Hepatocyte (in vitro differentiated cells): ENCODE results near the gene MTG2. TPM values are rescaled to one million over a fixed set of nuclear protein-coding genes. Genes with fewer than 3 reads are reported as not detected.

Experiments
- DNase-seq: peaks from one replicate; pipeline ENCODE4 v3.0.0-alpha.2; 2016; ENCODE audit warnings: low spot score
- H2AFZ ChIP-seq: fragments of 200-600 bp; sonication (generic); 2 replicates; pipeline ENCODE4 v1.6.0; 2016; ENCODE audit warnings: antibody characterized with exemption, mild to moderate bottlenecking
- H3K27ac ChIP-seq: fragments of 200-600 bp; sonication (generic); 2 replicates; pipeline ENCODE4 v1.5.1; 2016; ENCODE audit warnings: mild to moderate bottlenecking
- H3K27me3 ChIP-seq: fragments of 200-600 bp; sonication (generic); 2 replicates; pipeline ENCODE4 v1.6.1; 2016
- H3K36me3 ChIP-seq: fragments of 200-600 bp; sonication (generic); replicated peaks from 2 replicates; pipeline ENCODE4 v1.5.1; 2016; ENCODE audit warnings: low read depth; ENCODE audit not compliant: insufficient read depth
- H3K4me1 ChIP-seq: fragments of 200-600 bp; sonication (generic); 2 replicates; pipeline ENCODE4 v1.5.1; 2016; ENCODE audit warnings: mild to moderate bottlenecking, moderate library complexity; ENCODE audit not compliant: insufficient read depth
- H3K4me2 ChIP-seq: fragments of 200-600 bp; sonication (generic); 2 replicates; pipeline ENCODE4 v1.6.0; 2016
- H3K4me3 ChIP-seq: fragments of 200-600 bp; sonication (generic); 2 replicates; pipeline ENCODE4 v1.5.1; 2016; ENCODE audit warnings: mild to moderate bottlenecking
- H3K79me2 ChIP-seq: fragments of 200-600 bp; sonication (generic); 2 replicates; pipeline ENCODE4 v1.6.0; 2017; ENCODE audit warnings: mild to moderate bottlenecking
- H3K9me2 ChIP-seq: fragments of 200-600 bp; sonication (generic); replicated peaks from 2 replicates; pipeline ENCODE4 v1.6.0; 2017; ENCODE audit warnings: mild to moderate bottlenecking; ENCODE audit not compliant: insufficient read depth
- H3K9me3 ChIP-seq: fragments of 200-600 bp; sonication (generic); 2 replicates; pipeline ENCODE4 v1.5.1; 2016; ENCODE audit warnings: low read depth, mild to moderate bottlenecking
- H4K20me1 ChIP-seq: fragments of 200-600 bp; sonication (generic); 2 replicates; pipeline ENCODE4 v1.6.0; 2016; ENCODE audit warnings: mild to moderate bottlenecking; ENCODE audit not compliant: insufficient read depth, poor library complexity, severe bottlenecking
- EZH2 ChIP-seq: fragments of 200-600 bp; sonication (generic); IDR thresholded peaks from 2 replicates; pipeline ENCODE4 v1.6.1; 2016; ENCODE audit warnings: antibody characterized with exemption, mild to moderate bottlenecking, borderline replicate concordance
- EZH2phosphoT487 ChIP-seq: fragments of 200-600 bp; sonication (generic); IDR thresholded peaks from one replicate; pipeline ENCODE4 v1.6.1; 2018; ENCODE audit warnings: antibody characterized with exemption, mild to moderate bottlenecking, low read depth, moderate library complexity; ENCODE audit not compliant: unreplicated experiment, severe bottlenecking
- WGBS: methylation state at CpG from one replicate; pipeline ENCODE4 v1.1.6; 2016; ENCODE audit warnings: low lambda C conversion rate; ENCODE audit errors: missing lambda C conversion rate; 5-methylcytosine and 5-hydroxymethylcytosine counted together
- polyA plus RNA-seq: library from polyadenylated mRNA; unstranded; fragments of >200 nt; fragmentation: Nextera tagmentation; extraction: Ambion mirVana; gene quantifications from 2 replicates; pipeline ENCODE4 v1.2.1, GENCODE V29; 2016
- total RNA-seq: library from RNA; depleted of rRNA; stranded (reverse); fragments of >200 nt; gene quantifications from 2 replicates; pipeline ENCODE4 v1.2.3, GENCODE V29; 2014
- TF ChIP-seq, protein P1 (sequence below): fragments of 200-600 bp; sonication (generic); IDR thresholded peaks from 2 replicates; pipeline ENCODE4 v1.5.1; 2016; ENCODE audit warnings: antibody characterized with exemption, mild to moderate bottlenecking; ENCODE audit not compliant: poor library complexity

The MTG2 gene
- total and polyA plus RNA-seq, 2 experiments from 2014 or later, result 18.4 to 26.7 TPM

DNA sequence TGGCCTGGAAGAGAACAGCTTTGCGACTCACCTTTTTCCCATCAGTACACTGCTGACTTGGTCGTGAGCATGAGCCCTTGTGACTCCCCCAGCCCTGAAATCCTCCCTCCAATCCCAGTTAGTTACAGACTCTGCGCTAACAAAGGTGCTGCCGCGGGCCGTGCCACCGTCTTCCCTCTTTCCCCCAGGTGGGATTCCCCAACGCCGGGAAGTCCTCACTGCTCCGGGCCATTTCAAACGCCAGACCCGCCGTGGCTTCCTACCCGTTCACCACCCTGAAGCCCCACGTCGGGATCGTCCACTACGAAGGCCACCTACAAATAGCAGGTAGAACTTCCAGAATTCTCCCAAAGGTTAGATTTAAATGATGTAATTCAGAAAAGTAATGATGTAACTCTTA, 16.1 kb downstream of the MTG2 start:
- 98% methylated on average over 18 of the region's 18 CpGs for WGBS
- Histone ChIP-seq H3K4me3 (no peak overlapping the region), H4K20me1 (no peaks in the 10 kb centered on the region), H3K27me3 (no peaks in the 10 kb centered on the region), H3K27ac (no peak overlapping the region), H3K4me1 (no peaks in the 10 kb centered on the region), H2AFZ (no peak overlapping the region), H3K9me2 (no peaks in the 10 kb centered on the region), H3K9me3 (no peaks in the 10 kb centered on the region), H3K4me2 (no peak overlapping the region), H3K79me2 (no peaks in the 10 kb centered on the region), H3K36me3 (no peaks in the 10 kb centered on the region)
- no peak for TF ChIP-seq EZH2phosphoT487
- TF ChIP-seq, protein P1, sequence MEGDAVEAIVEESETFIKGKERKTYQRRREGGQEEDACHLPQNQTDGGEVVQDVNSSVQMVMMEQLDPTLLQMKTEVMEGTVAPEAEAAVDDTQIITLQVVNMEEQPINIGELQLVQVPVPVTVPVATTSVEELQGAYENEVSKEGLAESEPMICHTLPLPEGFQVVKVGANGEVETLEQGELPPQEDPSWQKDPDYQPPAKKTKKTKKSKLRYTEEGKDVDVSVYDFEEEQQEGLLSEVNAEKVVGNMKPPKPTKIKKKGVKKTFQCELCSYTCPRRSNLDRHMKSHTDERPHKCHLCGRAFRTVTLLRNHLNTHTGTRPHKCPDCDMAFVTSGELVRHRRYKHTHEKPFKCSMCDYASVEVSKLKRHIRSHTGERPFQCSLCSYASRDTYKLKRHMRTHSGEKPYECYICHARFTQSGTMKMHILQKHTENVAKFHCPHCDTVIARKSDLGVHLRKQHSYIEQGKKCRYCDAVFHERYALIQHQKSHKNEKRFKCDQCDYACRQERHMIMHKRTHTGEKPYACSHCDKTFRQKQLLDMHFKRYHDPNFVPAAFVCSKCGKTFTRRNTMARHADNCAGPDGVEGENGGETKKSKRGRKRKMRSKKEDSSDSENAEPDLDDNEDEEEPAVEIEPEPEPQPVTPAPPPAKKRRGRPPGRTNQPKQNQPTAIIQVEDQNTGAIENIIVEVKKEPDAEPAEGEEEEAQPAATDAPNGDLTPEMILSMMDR, result no peak
- no peak for TF ChIP-seq EZH2
- DNase-seq, result no peak

DNA sequence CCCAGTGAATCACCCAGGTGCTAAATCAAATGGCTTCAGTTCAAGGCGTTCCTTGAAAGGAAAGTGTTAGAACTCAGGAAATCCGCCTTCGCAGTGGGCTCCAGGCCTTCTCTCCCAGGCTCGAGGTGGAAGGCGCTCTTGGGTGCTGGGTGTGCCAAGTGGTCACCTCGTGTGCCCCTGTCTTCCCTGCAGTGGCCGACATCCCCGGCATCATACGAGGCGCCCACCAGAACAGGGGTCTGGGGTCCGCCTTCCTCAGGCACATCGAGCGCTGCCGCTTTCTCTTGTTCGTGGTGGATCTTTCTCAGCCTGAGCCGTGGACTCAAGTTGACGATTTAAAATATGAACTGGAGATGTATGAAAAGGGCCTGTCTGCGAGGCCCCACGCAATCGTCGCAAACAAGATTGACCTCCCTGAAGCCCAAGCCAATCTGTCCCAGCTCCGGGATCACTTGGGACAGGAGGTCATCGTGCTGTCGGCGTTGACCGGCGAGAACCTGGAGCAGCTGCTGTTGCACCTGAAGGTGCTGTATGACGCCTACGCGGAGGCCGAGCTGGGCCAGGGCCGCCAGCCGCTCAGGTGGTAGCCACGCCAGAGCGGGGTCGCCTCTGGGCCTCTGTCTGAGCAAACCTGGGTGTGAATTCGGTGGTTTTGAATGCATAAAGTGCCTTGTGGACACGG, 17.8 kb downstream of the MTG2 start:
- no peaks in the 10 kb centered on the region for H3K79me2 ChIP-seq
- no peak overlapping the region for H3K27ac ChIP-seq
- no peaks in the 10 kb centered on the region for H3K9me3 ChIP-seq
- H4K20me1 ChIP-seq, result no peaks in the 10 kb centered on the region
- WGBS, result 97% methylated on average over 37 of the region's 38 CpGs
- H3K4me3 ChIP-seq, result no peak overlapping the region
- H3K4me1 ChIP-seq, result no peaks in the 10 kb centered on the region
- H3K9me2 ChIP-seq, result no peaks in the 10 kb centered on the region
- no peak overlapping the region for H3K4me2 ChIP-seq
- H3K36me3 ChIP-seq, result no peaks in the 10 kb centered on the region
- H2AFZ ChIP-seq, result no peak overlapping the region
- no peak for DNase-seq
- H3K27me3 ChIP-seq, result no peaks in the 10 kb centered on the region
- TF ChIP-seq, protein P1, result no peak
- TF ChIP-seq EZH2 (no peak), EZH2phosphoT487 (no peak)

DNA sequence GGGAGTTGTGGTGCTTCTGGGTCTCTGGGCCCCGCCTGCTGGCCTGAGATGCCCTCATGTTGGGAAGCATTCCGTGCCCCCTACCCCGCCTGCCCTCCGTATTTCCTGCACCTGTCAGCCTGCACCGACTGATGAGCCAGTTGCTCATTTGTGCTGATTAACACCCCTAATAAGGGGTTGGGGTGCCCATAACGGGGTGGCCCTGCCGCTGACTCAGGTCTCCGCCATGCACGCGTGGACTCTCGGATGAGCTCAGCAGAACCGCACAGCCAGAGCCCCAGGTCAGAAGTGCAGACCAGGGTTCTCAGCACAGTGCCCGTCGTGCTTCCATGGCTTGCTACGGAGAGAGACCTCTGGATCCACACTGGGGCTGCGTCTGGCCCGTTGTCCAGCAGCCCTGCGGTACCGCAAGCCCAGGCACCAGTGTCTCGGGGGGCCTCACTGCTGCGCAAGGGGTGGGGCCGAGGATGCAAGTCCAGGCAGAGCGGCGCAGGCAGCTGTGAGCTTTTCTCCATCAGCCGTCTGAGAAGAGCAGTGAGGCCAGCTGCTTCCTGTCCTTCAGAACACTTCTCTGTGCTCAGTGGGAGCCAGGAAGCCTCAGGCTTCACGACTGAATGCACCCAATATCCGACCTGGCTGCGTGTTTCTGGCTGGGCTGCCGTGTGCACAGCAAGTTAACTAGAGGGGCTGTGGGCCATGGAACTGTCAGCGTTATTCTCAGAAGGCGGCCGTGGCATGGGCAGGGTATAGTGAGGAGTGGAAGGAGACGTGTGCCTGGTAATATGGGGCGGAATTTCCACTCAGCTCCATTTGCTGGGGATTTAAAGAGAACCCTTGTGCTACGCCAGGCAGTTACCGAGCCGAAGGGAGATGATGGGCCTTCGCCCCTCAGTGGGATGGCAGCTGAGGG, 18.6 kb downstream of the MTG2 start:
- no peak for DNase-seq
- Histone ChIP-seq H3K4me2 (no peak overlapping the region), H4K20me1 (no peaks in the 10 kb centered on the region), H3K9me3 (no peaks in the 10 kb centered on the region), H3K9me2 (no peaks in the 10 kb centered on the region), H3K4me1 (no peaks in the 10 kb centered on the region), H3K27ac (no peak overlapping the region), H3K36me3 (no peaks in the 10 kb centered on the region), H3K4me3 (no peak overlapping the region), H3K79me2 (no peaks in the 10 kb centered on the region), H3K27me3 (no peaks in the 10 kb centered on the region), H2AFZ (no peak overlapping the region)
- WGBS, result 95% methylated on average over 38 of the region's 38 CpGs
- TF ChIP-seq, protein P1, result no peak
- no peak for TF ChIP-seq EZH2phosphoT487
- no peak for TF ChIP-seq EZH2
